ENCODE results near the gene MAGI1. TPM values are rescaled to one million over a fixed set of nuclear protein-coding genes. Genes with fewer than 3 reads are reported as not detected.

MAGI1 gene
- total RNA-seq, 1 experiment from 2014 or later, result 3.4 TPM

- Histone ChIP-seq H3K4me3 (no peak overlapping the region), H3K27me3 (no peaks in the 10 kb centered on the region), H3K9me3 (no peaks in the 10 kb centered on the region), H3K36me3 (no peaks in the 10 kb centered on the region)
- no peak for DNase-seq
Measured at GRCh38 chr3:65833761-65834505, 204.8 kb downstream of the MAGI1 start.

- no peak overlapping the region for H3K4me3 ChIP-seq
- H3K9me3 ChIP-seq, result no peaks in the 10 kb centered on the region
- H3K27me3 ChIP-seq, result no peaks in the 10 kb centered on the region
- peak; percentile 50 for DNase-seq
- H3K36me3 ChIP-seq, result no peaks in the 10 kb centered on the region
Measured at GRCh38 chr3:65831733-65832425, 206.8 kb downstream of the MAGI1 start.

GRCh38 chr3:65830948-65831732 lies 207.6 kb downstream of the MAGI1 start:
- Histone ChIP-seq H3K36me3 (no peaks in the 10 kb centered on the region), H3K27me3 (no peaks in the 10 kb centered on the region), H3K4me3 (no peak overlapping the region), H3K9me3 (no peaks in the 10 kb centered on the region)
- DNase-seq, result no peak

GRCh38 chr3:65829228-65829627 lies 209.5 kb downstream of the MAGI1 start:
- Histone ChIP-seq H3K27me3 (no peaks in the 10 kb centered on the region), H3K4me3 (no peak overlapping the region), H3K36me3 (no peaks in the 10 kb centered on the region), H3K9me3 (no peaks in the 10 kb centered on the region)
- DNase-seq, result no peak

GRCh38 chr3:65828706-65829105 lies 210.0 kb downstream of the MAGI1 start:
- Histone ChIP-seq H3K9me3 (no peaks in the 10 kb centered on the region), H3K36me3 (no peaks in the 10 kb centered on the region), H3K27me3 (no peaks in the 10 kb centered on the region), H3K4me3 (no peak overlapping the region)
- DNase-seq, result peak; percentile 38

GRCh38 chr3:65827076-65827475 lies 211.6 kb downstream of the MAGI1 start:
- Histone ChIP-seq H3K4me3 (no peak overlapping the region), H3K36me3 (no peaks in the 10 kb centered on the region), H3K27me3 (no peaks in the 10 kb centered on the region), H3K9me3 (no peaks in the 10 kb centered on the region)
- no peak for DNase-seq

- Histone ChIP-seq H3K4me3 (no peak overlapping the region), H3K27me3 (no peaks in the 10 kb centered on the region), H3K36me3 (no peaks in the 10 kb centered on the region), H3K9me3 (no peaks in the 10 kb centered on the region)
- DNase-seq, result no peak
Measured at GRCh38 chr3:65824166-65824565, 214.6 kb downstream of the MAGI1 start.

GRCh38 chr3:65820600-65820999 lies 218.1 kb downstream of the MAGI1 start:
- Histone ChIP-seq H3K9me3 (no peaks in the 10 kb centered on the region), H3K27me3 (no peaks in the 10 kb centered on the region), H3K4me3 (no peak overlapping the region), H3K36me3 (no peaks in the 10 kb centered on the region)
- no peak for DNase-seq

- no peak for DNase-seq
- no peaks in the 10 kb centered on the region for H3K9me3 ChIP-seq
- H3K36me3 ChIP-seq, result no peaks in the 10 kb centered on the region
Measured at GRCh38 chr3:65819896-65820295, 218.8 kb downstream of the MAGI1 start.

GRCh38 chr3:65817553-65818126 lies 221.1 kb downstream of the MAGI1 start:
- no peak overlapping the region for H3K4me3 ChIP-seq
- no peaks in the 10 kb centered on the region for H3K27me3 ChIP-seq
- H3K9me3 ChIP-seq, result no peaks in the 10 kb centered on the region
- H3K36me3 ChIP-seq, result no peaks in the 10 kb centered on the region
- no peak for DNase-seq

More at GRCh38 chr3:65819896-65820295, 218.8 kb downstream of the MAGI1 start:
- H3K4me3 ChIP-seq, result no peak overlapping the region
- H3K27me3 ChIP-seq, result no peaks in the 10 kb centered on the region

- DNase-seq, result no peak
- Histone ChIP-seq H3K27me3 (no peaks in the 10 kb centered on the region), H3K9me3 (no peaks in the 10 kb centered on the region), H3K4me3 (no peak overlapping the region), H3K36me3 (no peaks in the 10 kb centered on the region)
Measured at GRCh38 chr3:65816208-65816607, 222.5 kb downstream of the MAGI1 start.

GRCh38 chr3:65814845-65815578 lies 223.7 kb downstream of the MAGI1 start:
- H3K4me3 ChIP-seq, result no peak overlapping the region
- no peaks in the 10 kb centered on the region for H3K36me3 ChIP-seq
- no peaks in the 10 kb centered on the region for H3K9me3 ChIP-seq
- DNase-seq, result no peak
- no peaks in the 10 kb centered on the region for H3K27me3 ChIP-seq

GRCh38 chr3:65811892-65812291 lies 226.8 kb downstream of the MAGI1 start:
- no peak for DNase-seq
- no peaks in the 10 kb centered on the region for H3K9me3 ChIP-seq
- no peaks in the 10 kb centered on the region for H3K27me3 ChIP-seq
- no peak overlapping the region for H3K4me3 ChIP-seq
- H3K36me3 ChIP-seq, result no peaks in the 10 kb centered on the region

GRCh38 chr3:65811086-65811761 lies 227.5 kb downstream of the MAGI1 start:
- DNase-seq, result peak; percentile 86
- no peak overlapping the region for H3K4me3 ChIP-seq
- H3K9me3 ChIP-seq, result no peaks in the 10 kb centered on the region
- no peaks in the 10 kb centered on the region for H3K27me3 ChIP-seq
- no peaks in the 10 kb centered on the region for H3K36me3 ChIP-seq

- no peak overlapping the region for H3K4me3 ChIP-seq
- no peaks in the 10 kb centered on the region for H3K27me3 ChIP-seq
- no peaks in the 10 kb centered on the region for H3K9me3 ChIP-seq
- no peak for DNase-seq
- no peaks in the 10 kb centered on the region for H3K36me3 ChIP-seq
Measured at GRCh38 chr3:65810302-65810701, 228.4 kb downstream of the MAGI1 start.

- DNase-seq, result no peak
- Histone ChIP-seq H3K27me3 (no peaks in the 10 kb centered on the region), H3K9me3 (no peaks in the 10 kb centered on the region), H3K36me3 (no peaks in the 10 kb centered on the region), H3K4me3 (no peak overlapping the region)
Measured at GRCh38 chr3:65809641-65810150, 229.0 kb downstream of the MAGI1 start.

Measured in MG63 (cell line).